HG02763 (cell line): ENCODE data around the gene HABP4.

Experiments
- ATAC-seq: cut with Tn5 transposase; IDR thresholded peaks from one replicate; pipeline ENCODE4 v1.9.1; 2021; ENCODE audit warnings: mild to moderate bottlenecking, moderate library complexity; ENCODE audit not compliant: unreplicated experiment

Gene HABP4

GRCh38 chr9:96515621-96516470 is 65.9 kb downstream of the HABP4 start:
- no peak for ATAC-seq

GRCh38 chr9:96519095-96519494 is 69.1 kb downstream of the HABP4 start:
- ATAC-seq = no peak

GRCh38 chr9:96519787-96520186 is 69.8 kb downstream of the HABP4 start:
- ATAC-seq = no peak

DNA sequence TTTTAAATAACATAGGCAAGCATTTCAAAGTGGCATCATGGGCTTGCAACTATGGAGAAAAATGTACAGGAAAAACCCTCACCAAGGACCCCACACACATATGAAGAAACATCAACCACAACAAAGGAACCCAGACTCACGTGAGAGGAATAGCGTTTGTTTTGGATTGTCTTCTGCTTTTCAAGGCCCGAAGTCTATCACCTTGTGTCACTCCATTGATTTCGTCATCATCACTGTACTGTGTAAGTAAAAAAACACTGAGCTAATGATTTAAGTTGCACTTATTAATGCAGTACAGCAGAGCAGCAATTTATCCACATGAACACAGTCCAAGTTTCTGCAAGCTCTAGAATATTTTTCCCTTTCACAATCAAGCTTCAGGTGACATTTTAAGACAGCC is 72.4 kb downstream of the HABP4 start:
- no peak for ATAC-seq

DNA sequence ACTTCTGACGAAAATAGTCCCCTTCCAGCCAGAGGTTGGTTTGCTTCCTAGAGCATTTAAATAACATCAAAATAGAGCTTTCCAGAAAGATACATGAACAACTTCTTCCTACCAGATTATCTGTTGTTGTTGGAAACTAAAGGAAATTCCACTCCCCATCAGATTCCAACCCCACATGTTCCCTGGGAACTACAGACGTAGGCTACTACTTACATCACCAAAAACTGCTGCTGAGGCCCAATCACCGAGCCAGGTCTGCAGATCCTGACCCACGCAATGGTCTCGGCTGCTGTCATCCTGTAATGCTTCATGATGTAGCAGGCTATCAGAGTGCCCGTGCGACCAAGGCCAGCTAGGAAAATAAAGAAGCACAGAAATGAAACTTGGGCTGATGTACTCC is 73.4 kb downstream of the HABP4 start:
- ATAC-seq = no peak

- ATAC-seq = no peak
Observed at GRCh38 chr9:96524045-96524444, 74.1 kb downstream of the HABP4 start.

DNA sequence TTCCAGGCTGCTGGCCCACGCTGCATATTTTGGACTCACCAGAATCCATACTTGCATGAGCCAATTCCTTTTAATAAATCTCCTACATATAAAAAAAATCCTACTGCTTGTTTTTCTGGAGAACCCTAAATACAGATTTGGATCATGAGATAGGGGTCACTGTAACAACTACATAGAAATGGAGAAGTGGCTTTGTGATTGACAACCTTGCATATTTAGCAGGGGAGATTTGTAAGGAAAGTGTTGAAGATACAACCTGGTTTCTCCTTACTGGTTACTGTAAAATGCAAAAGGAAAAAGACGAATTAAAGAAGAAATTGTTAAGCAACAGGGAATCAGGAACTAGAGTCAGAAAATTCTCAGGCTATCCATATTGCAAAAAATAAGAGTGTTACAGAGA is 74.8 kb downstream of the HABP4 start:
- no peak for ATAC-seq

- ATAC-seq = no peak
Observed at GRCh38 chr9:96532173-96532572, 82.2 kb downstream of the HABP4 start.

DNA sequence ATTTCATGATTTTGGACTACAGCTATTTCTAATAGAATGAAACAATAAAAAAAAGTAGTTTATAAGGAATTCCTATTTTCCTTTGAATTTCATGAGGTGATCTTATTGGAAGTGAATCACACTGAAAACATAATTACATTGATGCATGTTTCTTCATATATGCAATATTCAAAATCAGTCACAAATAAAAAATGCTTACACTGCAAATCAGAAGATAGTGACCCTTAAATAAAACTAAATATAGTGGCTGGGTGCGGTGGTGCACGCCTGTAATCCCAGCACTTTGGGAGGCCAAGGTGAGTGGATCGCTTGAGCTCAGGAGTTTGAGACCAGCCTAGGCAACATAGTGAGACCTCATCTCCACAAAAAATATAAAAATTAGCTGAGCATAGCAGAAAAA is 90.1 kb downstream of the HABP4 start:
- ATAC-seq = no peak
